Breast epithelium (tissue), 4 donors: ENCODE results near the gene EVC. TPM values are rescaled to one million over a fixed set of nuclear protein-coding genes. Genes with fewer than 3 reads are reported as not detected.
A peak's percentile ranks its signal among the peaks of the same experiment; 100 is the strongest.

Experiments used
- DNase-seq, 2 donors: peaks; one replicate each; pipeline ENCODE4 v3.0.0-alpha.2; 2019; ENCODE audit warnings: low spot score in 2 of 2
- H3K27ac ChIP-seq, 2 donors: fragments of 200-600 bp; sonication (generic) in 1 of 2; one replicate each; pipeline ENCODE4 v1.5.1; 2016 to 2019; ENCODE audit warnings: mild to moderate bottlenecking in 1 of 2
- H3K27me3 ChIP-seq, 2 donors: fragments of 200-600 bp; sonication (generic) in 1 of 2; one replicate each; pipeline versions ENCODE4 v1.5.1 to v1.6.0; 2017 to 2019; ENCODE audit warnings: control low read depth in 1 of 2, mild to moderate bottlenecking in 1 of 2
- H3K36me3 ChIP-seq: fragments of 200-600 bp; one replicate; pipeline ENCODE4 v1.5.1; 2019
- H3K4me1 ChIP-seq, 2 donors: fragments of 200-600 bp; sonication (generic); one replicate each; pipeline ENCODE4 v1.5.1; 2016 to 2019; ENCODE audit warnings: control low read depth in 1 of 2
- H3K4me3 ChIP-seq, 3 donors: fragments of 200-600 bp; sonication (generic); 1 replicate in 2 of 3; 2 replicates in 1 of 3; pipeline ENCODE4 v1.5.1; 2016 to 2019; ENCODE audit warnings: mild to moderate bottlenecking in 3 of 3, moderate library complexity in 2 of 3
- H3K9me3 ChIP-seq, 2 donors: fragments of 200-600 bp; sonication (generic) in 1 of 2; one replicate each; pipeline ENCODE4 v1.5.1; 2016 to 2019; ENCODE audit warnings: control low read depth in 1 of 2
- CTCF ChIP-seq, 3 donors: fragments of 450-650 bp; IDR thresholded peaks; one replicate each; pipeline ENCODE4 v1.5.1; 2016 to 2017; ENCODE audit warnings: antibody characterized with exemption in 3 of 3, mild to moderate bottlenecking in 3 of 3, moderate library complexity in 3 of 3
- POLR2A ChIP-seq: fragments of 450-650 bp; IDR thresholded peaks from one replicate; pipeline ENCODE4 v1.6.1; 2016; ENCODE audit warnings: antibody characterized with exemption, mild to moderate bottlenecking, moderate library complexity
- POLR2AphosphoS5 ChIP-seq, 3 donors: sonication (generic); formaldehyde crosslinking; IDR thresholded peaks; one replicate each; pipeline ENCODE4 v1.6.1; 2017; ENCODE audit warnings: antibody characterized with exemption in 3 of 3
- intact Hi-C: fragments of 100-400 bp; cut with DNase I; formaldehyde crosslinking; loops from one replicate; pipeline ENCODE4 v1.15.1; 2023; ENCODE audit warnings: low total_unique reads
- total RNA-seq, 3 donors: library from RNA; depleted of rRNA; stranded (reverse); fragments of >200 nt; gene quantifications; one replicate each; pipeline ENCODE4 v1.1.0, GENCODE V29; 2016

The EVC gene
- total RNA-seq, 3 donors from 2014 or later: 20.0 to 27.5 (median 25.9) TPM

GRCh38 chr4:5746829-5747737, 36.1 kb downstream of the EVC start:
- DNase-seq: no peak
- Histone ChIP-seq H3K4me1 (no peaks in the 10 kb centered on the region), H3K4me3 (no peak overlapping the region), H3K9me3 (no peaks in the 10 kb centered on the region), H3K36me3 (no peaks in the 10 kb centered on the region), H3K27ac (peak overlapping the region in 1 of 2 donors; percentile 84), H3K27me3 (no peaks in the 10 kb centered on the region)
- TF ChIP-seq POLR2A: no peak
- TF ChIP-seq POLR2AphosphoS5 (IDR thresholded peaks at IDR 0.05): no peak
- no peak for TF ChIP-seq CTCF (IDR thresholded peaks at IDR 0.05)
- intact Hi-C loops: no loop called here

GRCh38 chr4:5747738-5748375, 36.9 kb downstream of the EVC start:
- peak overlapping the region in 1 of 2 donors; percentile 84 for H3K27ac ChIP-seq
- H3K36me3 ChIP-seq: no peaks in the 10 kb centered on the region
- no peaks in the 10 kb centered on the region for H3K9me3 ChIP-seq
- H3K27me3 ChIP-seq: no peaks in the 10 kb centered on the region
- H3K4me3 ChIP-seq: no peak overlapping the region
- no peaks in the 10 kb centered on the region for H3K4me1 ChIP-seq
- intact Hi-C loops: no loop called here
- DNase-seq: no peak
- peak in 1 of 3 donors; percentile 3 for TF ChIP-seq POLR2AphosphoS5 (IDR thresholded peaks at IDR 0.05)
- no peak for TF ChIP-seq POLR2A
- no peak for TF ChIP-seq CTCF (IDR thresholded peaks at IDR 0.05)

GRCh38 chr4:5749568-5749967, 38.6 kb downstream of the EVC start:
- H3K27ac ChIP-seq: no peak overlapping the region
- intact Hi-C loops: no loop called here

GRCh38 chr4:5750052-5750945, 39.3 kb downstream of the EVC start:
- no peak for DNase-seq
- no peaks in the 10 kb centered on the region for H3K9me3 ChIP-seq
- H3K27me3 ChIP-seq: no peaks in the 10 kb centered on the region
- peaks cover 2% of the 10 kb centered on the region for H3K36me3 ChIP-seq
- H3K4me3 ChIP-seq: no peak overlapping the region
- TF ChIP-seq CTCF (IDR thresholded peaks at IDR 0.05) (no peak), POLR2AphosphoS5 (IDR thresholded peaks at IDR 0.05) (no peak), POLR2A (no peak)
- H3K4me1 ChIP-seq: no peaks in the 10 kb centered on the region
- intact Hi-C loops: no loop called here
- no peak overlapping the region for H3K27ac ChIP-seq

More at GRCh38 chr4:5749568-5749967, 38.6 kb downstream of the EVC start:
- Histone ChIP-seq H3K9me3 (no peaks in the 10 kb centered on the region), H3K36me3 (no peaks in the 10 kb centered on the region), H3K4me1 (no peaks in the 10 kb centered on the region), H3K27me3 (no peaks in the 10 kb centered on the region), H3K4me3 (no peak overlapping the region)
- TF ChIP-seq POLR2AphosphoS5 (IDR thresholded peaks at IDR 0.05): no peak
- no peak for TF ChIP-seq CTCF (IDR thresholded peaks at IDR 0.05)
- no peak for TF ChIP-seq POLR2A
- DNase-seq: no peak
